Measurements from ENCODE around the gene RHBDD2. TPM values are rescaled to one million over a fixed set of nuclear protein-coding genes. Genes with fewer than 3 reads are reported as not detected.

Gene RHBDD2
- total RNA-seq, 1 experiment from 2014 or later, result 79.3 TPM

DNA sequence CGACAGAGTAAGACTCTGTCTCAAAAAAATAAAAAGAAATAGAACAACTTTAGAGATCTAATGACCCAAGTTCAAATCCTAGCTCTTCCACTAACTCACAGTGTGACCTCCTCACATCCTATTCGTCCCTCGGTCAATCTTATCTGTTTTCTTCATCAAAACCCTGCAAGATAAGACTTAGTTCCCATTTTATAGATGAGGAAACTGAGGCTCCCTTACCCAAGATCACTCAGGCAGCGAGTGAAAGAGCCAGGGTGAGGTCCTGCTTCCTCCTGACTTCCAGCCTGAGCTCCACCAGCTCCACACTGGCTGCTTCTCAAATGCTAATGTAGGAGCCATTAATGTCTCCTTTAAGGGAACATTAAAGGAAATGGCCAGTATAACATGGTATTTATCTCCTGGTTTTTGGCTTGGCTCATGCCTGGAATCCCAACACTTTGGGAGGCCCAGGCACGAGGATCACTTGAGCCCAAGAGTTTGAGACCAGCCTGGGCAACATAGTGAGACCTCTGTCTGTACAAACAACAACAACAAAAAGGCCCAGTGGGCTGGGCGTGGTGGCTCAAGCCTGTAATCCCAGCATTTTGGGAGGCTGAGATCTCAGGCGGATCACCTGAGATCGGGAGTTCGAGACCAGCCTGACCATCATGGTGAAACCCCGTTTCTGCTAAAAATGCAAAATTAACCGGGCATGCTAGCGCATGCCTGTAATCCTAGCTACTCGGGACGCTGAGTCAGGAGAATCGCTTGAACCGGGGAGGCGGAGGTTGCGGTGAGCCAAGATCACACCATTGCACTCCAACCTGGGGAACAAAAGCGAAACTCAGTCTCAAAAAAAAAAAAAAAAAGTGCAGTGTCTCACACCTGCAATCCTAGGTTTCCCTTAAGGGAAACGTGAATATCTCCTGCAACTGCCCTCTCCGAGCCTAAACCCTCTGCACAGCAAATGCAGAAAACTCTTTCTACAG lies 3.4 kb upstream of the RHBDD2 start:
- no TSS peak for BruUV-seq (replicated peaks)
- DNase-seq (ENCODE audit: low read depth, low spot score) (no peak), ATAC-seq (no peak)
- no peaks in the 10 kb centered on the region for H3K9me3 ChIP-seq (ENCODE audit: control insufficient read depth, insufficient read depth, low read depth, low read length)
- H3K36me3 ChIP-seq (ENCODE audit: control insufficient read depth, insufficient read depth, low read length), result no peaks in the 10 kb centered on the region
- H3K4me1 ChIP-seq (ENCODE audit: control insufficient read depth, insufficient read depth, low read length), result peaks cover 12% of the 10 kb centered on the region; the same call in 1 of the 2 replicates
- CTCF ChIA-PET, result interaction anchor here (0.9 kb wide), 1 partner anchor 16 kb away, joined by 3 read pairs; no protein-coding TSS in a partner anchor
- POLR2A ChIA-PET, result interaction anchor here (0.7 kb wide), 3 partner anchors 15 to 130 kb away, joined by 5 to 11 read pairs (median 6); no protein-coding TSS in a partner anchor
- in situ Hi-C loops (cut with HindIII; ENCODE audit: low pct_unique_long_range_greater_than_20kb, low sequenced_read_pairs), result no loop called here
- H3K27ac ChIP-seq (ENCODE audit: low read length), result no peak overlapping the region
- intact Hi-C loops (cut with micrococcal nuclease; ENCODE audit: unreplicated experiment), result loop anchor here (10.0 kb wide), 1 partner anchor 119 kb away; the partner anchor contains the start of gene TMEM120A
- TF ChIP-seq, protein P1, sequence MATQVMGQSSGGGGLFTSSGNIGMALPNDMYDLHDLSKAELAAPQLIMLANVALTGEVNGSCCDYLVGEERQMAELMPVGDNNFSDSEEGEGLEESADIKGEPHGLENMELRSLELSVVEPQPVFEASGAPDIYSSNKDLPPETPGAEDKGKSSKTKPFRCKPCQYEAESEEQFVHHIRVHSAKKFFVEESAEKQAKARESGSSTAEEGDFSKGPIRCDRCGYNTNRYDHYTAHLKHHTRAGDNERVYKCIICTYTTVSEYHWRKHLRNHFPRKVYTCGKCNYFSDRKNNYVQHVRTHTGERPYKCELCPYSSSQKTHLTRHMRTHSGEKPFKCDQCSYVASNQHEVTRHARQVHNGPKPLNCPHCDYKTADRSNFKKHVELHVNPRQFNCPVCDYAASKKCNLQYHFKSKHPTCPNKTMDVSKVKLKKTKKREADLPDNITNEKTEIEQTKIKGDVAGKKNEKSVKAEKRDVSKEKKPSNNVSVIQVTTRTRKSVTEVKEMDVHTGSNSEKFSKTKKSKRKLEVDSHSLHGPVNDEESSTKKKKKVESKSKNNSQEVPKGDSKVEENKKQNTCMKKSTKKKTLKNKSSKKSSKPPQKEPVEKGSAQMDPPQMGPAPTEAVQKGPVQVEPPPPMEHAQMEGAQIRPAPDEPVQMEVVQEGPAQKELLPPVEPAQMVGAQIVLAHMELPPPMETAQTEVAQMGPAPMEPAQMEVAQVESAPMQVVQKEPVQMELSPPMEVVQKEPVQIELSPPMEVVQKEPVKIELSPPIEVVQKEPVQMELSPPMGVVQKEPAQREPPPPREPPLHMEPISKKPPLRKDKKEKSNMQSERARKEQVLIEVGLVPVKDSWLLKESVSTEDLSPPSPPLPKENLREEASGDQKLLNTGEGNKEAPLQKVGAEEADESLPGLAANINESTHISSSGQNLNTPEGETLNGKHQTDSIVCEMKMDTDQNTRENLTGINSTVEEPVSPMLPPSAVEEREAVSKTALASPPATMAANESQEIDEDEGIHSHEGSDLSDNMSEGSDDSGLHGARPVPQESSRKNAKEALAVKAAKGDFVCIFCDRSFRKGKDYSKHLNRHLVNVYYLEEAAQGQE (IDR thresholded peaks at IDR 0.05; ENCODE audit: insufficient read depth in 1 of 2, low read depth in 2 of 2, low read length in 1 of 2), result no peak
- TF ChIP-seq, protein P2, sequence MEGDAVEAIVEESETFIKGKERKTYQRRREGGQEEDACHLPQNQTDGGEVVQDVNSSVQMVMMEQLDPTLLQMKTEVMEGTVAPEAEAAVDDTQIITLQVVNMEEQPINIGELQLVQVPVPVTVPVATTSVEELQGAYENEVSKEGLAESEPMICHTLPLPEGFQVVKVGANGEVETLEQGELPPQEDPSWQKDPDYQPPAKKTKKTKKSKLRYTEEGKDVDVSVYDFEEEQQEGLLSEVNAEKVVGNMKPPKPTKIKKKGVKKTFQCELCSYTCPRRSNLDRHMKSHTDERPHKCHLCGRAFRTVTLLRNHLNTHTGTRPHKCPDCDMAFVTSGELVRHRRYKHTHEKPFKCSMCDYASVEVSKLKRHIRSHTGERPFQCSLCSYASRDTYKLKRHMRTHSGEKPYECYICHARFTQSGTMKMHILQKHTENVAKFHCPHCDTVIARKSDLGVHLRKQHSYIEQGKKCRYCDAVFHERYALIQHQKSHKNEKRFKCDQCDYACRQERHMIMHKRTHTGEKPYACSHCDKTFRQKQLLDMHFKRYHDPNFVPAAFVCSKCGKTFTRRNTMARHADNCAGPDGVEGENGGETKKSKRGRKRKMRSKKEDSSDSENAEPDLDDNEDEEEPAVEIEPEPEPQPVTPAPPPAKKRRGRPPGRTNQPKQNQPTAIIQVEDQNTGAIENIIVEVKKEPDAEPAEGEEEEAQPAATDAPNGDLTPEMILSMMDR (IDR thresholded peaks at IDR 0.05), result no peak
- TF ChIP-seq SIN3A (IDR thresholded peaks at IDR 0.05; ENCODE audit: borderline replicate concordance, insufficient read depth, low read depth, low read length) (no peak), POLR2AphosphoS5 (IDR thresholded peaks at IDR 0.05; ENCODE audit: low read depth, low read length) (no peak), TCF7L2 (IDR thresholded peaks at IDR 0.05; ENCODE audit: low read depth, low read length) (no peak)
- H3K4me3 ChIP-seq (ENCODE audit: low read depth in 2 of 2, low read length in 2 of 2), result no peak overlapping the region
- H3K27me3 ChIP-seq (ENCODE audit: control insufficient read depth, insufficient read depth, low read length), result no peaks in the 10 kb centered on the region

DNA sequence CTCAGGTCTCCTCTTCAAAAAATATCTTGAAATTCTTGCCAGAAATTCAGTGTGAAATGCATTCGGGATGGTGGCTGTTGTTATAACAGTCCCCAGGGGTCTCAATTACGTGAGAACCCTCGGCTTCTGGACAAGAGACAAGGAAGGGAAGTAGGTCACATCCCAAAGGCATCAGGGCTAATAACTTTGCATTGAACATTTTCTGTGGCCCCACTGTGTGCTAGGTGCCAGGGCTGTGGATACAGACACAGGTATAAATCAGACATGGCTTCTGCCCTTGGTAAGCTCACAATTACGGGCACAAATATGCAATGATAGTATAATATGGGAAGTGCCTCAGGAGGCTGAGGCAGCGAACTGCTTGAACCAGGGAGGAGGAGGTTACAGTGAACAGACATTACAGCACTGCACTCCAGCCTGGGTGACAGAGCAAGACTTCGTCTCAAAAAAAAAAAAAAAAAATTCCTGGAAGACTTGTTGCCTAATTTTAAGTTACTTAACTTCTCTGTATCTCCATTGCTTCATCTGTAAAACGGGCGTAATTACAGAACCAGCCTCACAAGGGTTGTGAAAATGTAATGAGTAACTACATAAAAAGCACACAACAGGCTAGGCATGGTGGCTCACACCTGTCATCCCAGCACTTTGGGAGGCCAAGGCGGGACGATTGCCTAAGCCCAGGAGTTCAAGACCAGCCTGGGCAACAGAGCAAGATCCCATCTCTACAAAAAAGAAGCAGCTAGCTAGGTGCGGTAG lies 2.5 kb upstream of the RHBDD2 start:
- in situ Hi-C loops (cut with HindIII; ENCODE audit: low pct_unique_long_range_greater_than_20kb, low sequenced_read_pairs), result no loop called here

More for the DNA sequence above, 2.5 kb upstream of the RHBDD2 start:
- Histone ChIP-seq H3K4me1 (ENCODE audit: control insufficient read depth, insufficient read depth, low read length) (peaks cover 12% of the 10 kb centered on the region; the same call in 1 of the 2 replicates), H3K9me3 (ENCODE audit: control insufficient read depth, insufficient read depth, low read depth, low read length) (no peaks in the 10 kb centered on the region), H3K36me3 (ENCODE audit: control insufficient read depth, insufficient read depth, low read length) (0 out of 2 replicates have a peak, but pooled peaks cover 1% of the 10 kb centered on the region), H3K4me3 (ENCODE audit: low read depth in 2 of 2, low read length in 2 of 2) (no peak overlapping the region), H3K27me3 (ENCODE audit: control insufficient read depth, insufficient read depth, low read length) (no peaks in the 10 kb centered on the region), H3K27ac (ENCODE audit: low read length) (no peak overlapping the region)
- TF ChIP-seq POLR2AphosphoS5 (IDR thresholded peaks at IDR 0.05; ENCODE audit: low read depth, low read length) (no peak), TCF7L2 (IDR thresholded peaks at IDR 0.05; ENCODE audit: low read depth, low read length) (no peak), SIN3A (IDR thresholded peaks at IDR 0.05; ENCODE audit: borderline replicate concordance, insufficient read depth, low read depth, low read length) (no peak)
- TF ChIP-seq, protein P1 (IDR thresholded peaks at IDR 0.05; ENCODE audit: insufficient read depth in 1 of 2, low read depth in 2 of 2, low read length in 1 of 2), result no peak
- TF ChIP-seq, protein P2 (IDR thresholded peaks at IDR 0.05), result no peak
- intact Hi-C loops (cut with micrococcal nuclease; ENCODE audit: unreplicated experiment), result loop anchor here (10.0 kb wide), 1 partner anchor 118 kb away; the partner anchor contains the start of gene TMEM120A
- ChIA-PET CTCF (interaction anchor here (0.7 to 0.9 kb wide), 2 partner anchors 15 to 291 kb away, joined by 3 to 4 read pairs; no protein-coding TSS in a partner anchor), POLR2A (interaction anchor here (0.7 kb wide), 3 partner anchors 16 to 131 kb away, joined by 5 to 11 read pairs (median 6); no protein-coding TSS in a partner anchor)
- DNase-seq (ENCODE audit: low read depth, low spot score), result no peak
- ATAC-seq, result no peak
- no TSS peak for BruUV-seq (replicated peaks)
